MCF 10A (cell line): Measurements from ENCODE around the gene TAS2R13. TPM values are rescaled to one million over a fixed set of nuclear protein-coding genes. Genes with fewer than 3 reads are reported as not detected.
A peak's percentile ranks its signal among the peaks of the same experiment; 100 is the strongest.

Source experiments
- BruUV-seq: library from RNA; stranded (reverse); fragments of 400-500 nt; replicated peaks from 2 replicates; lab custom pipeline; 2021; lab: Mats Ljungman, UMichigan
- CTCF ChIA-PET: fragments of 300-600 bp; sonication (Branson Sonifier 250); formaldehyde crosslinking; extraction: SDS; loops from one replicate; lab custom pipeline; 2021; ENCODE audit warnings: antibody characterized with exemption, inconsistent platforms; lab: Yijun Ruan, JAX
- POLR2A ChIA-PET: fragments of 300-600, 350-650 bp; sonication (Branson Sonifier 250); formaldehyde crosslinking; extraction: SDS; loops from one replicate; lab custom pipeline; 2020; ENCODE audit warnings: antibody characterized with exemption, inconsistent platforms; lab: Yijun Ruan, JAX
- DNase-seq: peaks from one replicate; pipeline ENCODE4 v3.0.0-alpha.2; 2018; ENCODE audit not compliant: unreplicated experiment
- H3K27ac Mint-ChIP-seq: one replicate; pipeline ENCODE4 v1.8.0; 2022; ENCODE audit warnings: mild to moderate bottlenecking, low read depth, mixed read lengths; ENCODE audit not compliant: unreplicated experiment
- H3K27me3 Mint-ChIP-seq: one replicate; pipeline ENCODE4 v1.8.0; 2022; ENCODE audit warnings: mixed read lengths; ENCODE audit not compliant: insufficient read depth, unreplicated experiment
- H3K36me3 Mint-ChIP-seq: one replicate; pipeline ENCODE4 v1.8.0; 2022; ENCODE audit warnings: mild to moderate bottlenecking, moderate library complexity, mixed read lengths; ENCODE audit not compliant: insufficient read depth, unreplicated experiment
- H3K4me1 Mint-ChIP-seq: one replicate; pipeline ENCODE4 v1.8.0; 2022; ENCODE audit warnings: mixed read lengths; ENCODE audit not compliant: insufficient read depth, unreplicated experiment
- H3K4me3 Mint-ChIP-seq: one replicate; pipeline ENCODE4 v1.8.0; 2022; ENCODE audit warnings: mild to moderate bottlenecking, moderate library complexity, mixed read lengths; ENCODE audit not compliant: unreplicated experiment
- H3K9me3 Mint-ChIP-seq: one replicate; pipeline ENCODE4 v1.8.0; 2022; ENCODE audit warnings: mixed read lengths; ENCODE audit not compliant: unreplicated experiment
- CTCF ChIP-seq: fragments of 200-600 bp; IDR thresholded peaks from one replicate; pipeline ENCODE4 v1.8.0; 2022; ENCODE audit warnings: antibody characterized with exemption, mild to moderate bottlenecking; ENCODE audit not compliant: unreplicated experiment
- intact Hi-C: fragments of 100-400 bp; cut with micrococcal nuclease; formaldehyde crosslinking; loops from 2 replicates; pipeline ENCODE4 v1.14.1; 2022
- total RNA-seq: library from RNA; stranded (reverse); gene quantifications from 2 replicates; pipeline ENCODE4 v1.2.3, GENCODE V29; 2022

The TAS2R13 gene
- total RNA-seq, 1 experiment from 2014 or later, result 0.68 TPM

GRCh38 chr12:10943167-10943566 lies 33.8 kb upstream of the TAS2R13 start:
- peaks cover 11% of the 10 kb centered on the region for H3K36me3 Mint-ChIP-seq
- no peak overlapping the region for H3K4me3 Mint-ChIP-seq
- TF ChIP-seq CTCF, result no peak
- intact Hi-C loops, result loop anchor here (5.0 kb wide), 1 partner anchor 229 kb away; the partner anchor contains the start of gene SMIM10L1
- H3K9me3 Mint-ChIP-seq, result peaks cover 6% of the 10 kb centered on the region
- BruUV-seq, result no TSS peak
- H3K4me1 Mint-ChIP-seq, result peaks cover 31% of the 10 kb centered on the region
- peak overlapping the region; percentile 78 for H3K27ac Mint-ChIP-seq
- ChIA-PET CTCF (interaction anchor here (0.6 to 2.7 kb wide), 5 partner anchors 7 to 543 kb away, joined by 3 to 11 read pairs (median 3); no protein-coding TSS in a partner anchor), POLR2A (interaction anchor here (1.2 kb wide), 1 partner anchor 10 kb away, joined by 4 read pairs; no protein-coding TSS in a partner anchor)
- DNase-seq, result no peak
- H3K27me3 Mint-ChIP-seq, result no peaks in the 10 kb centered on the region

- peak overlapping the region; percentile 78 for H3K27ac Mint-ChIP-seq
- BruUV-seq, result no TSS peak
- peaks cover 31% of the 10 kb centered on the region for H3K4me1 Mint-ChIP-seq
- peak; percentile 72 for DNase-seq
- CTCF ChIA-PET, result interaction anchor here (0.6 to 2.7 kb wide), 7 partner anchors 7 to 544 kb away, joined by 3 to 11 read pairs (median 3); no protein-coding TSS in a partner anchor
- no peak overlapping the region for H3K4me3 Mint-ChIP-seq
- TF ChIP-seq CTCF, result no peak
- H3K36me3 Mint-ChIP-seq, result peaks cover 9% of the 10 kb centered on the region
- no peaks in the 10 kb centered on the region for H3K27me3 Mint-ChIP-seq
- POLR2A ChIA-PET, result interaction anchor here (0.6 to 0.9 kb wide), 4 partner anchors 11 to 782 kb away, joined by 3 read pairs; no protein-coding TSS in a partner anchor
- H3K9me3 Mint-ChIP-seq, result peaks cover 6% of the 10 kb centered on the region
- intact Hi-C loops, result loop anchor here (5.0 kb wide), 1 partner anchor 230 kb away; the partner anchor contains the start of gene SMIM10L1
These were observed 32.7 kb upstream of the TAS2R13 start for GRCh38 chr12:10941916-10942607.

- H3K27ac Mint-ChIP-seq, result no peak overlapping the region
- POLR2A ChIA-PET, result interaction anchor here (0.8 to 0.9 kb wide), 3 partner anchors 10 to 28 kb away, joined by 3 to 5 read pairs (median 3); no protein-coding TSS in a partner anchor
- H3K4me1 Mint-ChIP-seq, result peaks cover 31% of the 10 kb centered on the region
- no TSS peak for BruUV-seq
- no peak for TF ChIP-seq CTCF
- DNase-seq, result no peak
- peaks cover 6% of the 10 kb centered on the region for H3K36me3 Mint-ChIP-seq
- intact Hi-C loops, result loop anchor here (5.0 kb wide), 1 partner anchor 231 kb away; the partner anchor contains the start of gene SMIM10L1
- no peaks in the 10 kb centered on the region for H3K27me3 Mint-ChIP-seq
- H3K4me3 Mint-ChIP-seq, result no peak overlapping the region
- H3K9me3 Mint-ChIP-seq, result peaks cover 6% of the 10 kb centered on the region
- CTCF ChIA-PET, result interaction anchor here (0.6 to 2.7 kb wide), 2 partner anchors 258 to 544 kb away, joined by 3 to 11 read pairs; no protein-coding TSS in a partner anchor
These were observed 32.0 kb upstream of the TAS2R13 start for GRCh38 chr12:10941369-10941768.

GRCh38 chr12:10940389-10940788 lies 31.0 kb upstream of the TAS2R13 start:
- intact Hi-C loops, result loop anchor here (1.0 to 5.0 kb wide), 2 partner anchors 26 to 232 kb away; partner anchors contain the start of gene SMIM10L1

More at GRCh38 chr12:10940389-10940788, 31.0 kb upstream of the TAS2R13 start:
- H3K27ac Mint-ChIP-seq, result no peak overlapping the region
- ChIA-PET CTCF (interaction anchor here (0.6 to 2.7 kb wide), 2 partner anchors 259 to 1416 kb away, joined by 3 to 11 read pairs; partner anchors contain the start of gene BORCS5), POLR2A (interaction anchor here (0.6 to 1.3 kb wide), 5 partner anchors 8 to 231 kb away, joined by 3 to 5 read pairs (median 3); partner anchors contain the start of gene SMIM10L1)
- H3K9me3 Mint-ChIP-seq, result peaks cover 6% of the 10 kb centered on the region
- no peak overlapping the region for H3K4me3 Mint-ChIP-seq
- H3K4me1 Mint-ChIP-seq, result peaks cover 31% of the 10 kb centered on the region
- BruUV-seq, result no TSS peak
- TF ChIP-seq CTCF, result no peak
- H3K27me3 Mint-ChIP-seq, result no peaks in the 10 kb centered on the region
- peaks cover 6% of the 10 kb centered on the region for H3K36me3 Mint-ChIP-seq
- peak; percentile 67 for DNase-seq
